DND-41 (cell line): Measurements from ENCODE around the gene SLC7A6OS.

ENCODE experiments used
- ATAC-seq: fragments of 200-7000 bp; cut with Tn5 transposase; 3 replicates; pipeline ENCODE4 v1.9.1; 2021; ENCODE audit warnings: low read depth; ENCODE audit not compliant: insufficient read depth
- DNase-seq: peaks from one replicate; pipeline ENCODE4 v3.0.0-alpha.2; 2020
- H2AFZ ChIP-seq: 2 replicates; pipeline ENCODE4 v1.6.0; 2012; ENCODE audit warnings: low read depth, low read length
- H3K27ac ChIP-seq: 2 replicates; pipeline ENCODE4 v1.5.1; 2012; ENCODE audit warnings: low read length, inconsistent platforms
- H3K27me3 ChIP-seq: fragments of 200-600 bp; sonication (generic); 2 replicates; pipeline ENCODE4 v1.6.0; 2012; ENCODE audit warnings: low read length, mild to moderate bottlenecking, inconsistent platforms; ENCODE audit not compliant: insufficient read depth, poor library complexity
- H3K36me3 ChIP-seq: 2 replicates; pipeline ENCODE4 v1.5.1; 2012; ENCODE audit warnings: low read length, inconsistent platforms; ENCODE audit not compliant: insufficient read depth
- H3K4me1 ChIP-seq: 2 replicates; pipeline ENCODE4 v1.5.1; 2012; ENCODE audit warnings: mild to moderate bottlenecking, low read length; ENCODE audit not compliant: insufficient read depth
- H3K4me2 ChIP-seq: 2 replicates; pipeline ENCODE4 v1.6.0; 2012; ENCODE audit warnings: mild to moderate bottlenecking, moderate library complexity, low read length, inconsistent platforms; ENCODE audit not compliant: insufficient read depth
- H3K4me3 ChIP-seq, 2 experiments: fragments of 200-600 bp in 1 of 2; shearing (Covaris generic) in 1 of 2; 2 replicates each; pipeline ENCODE4 v1.5.1; 2012 to 2016; ENCODE audit warnings: inconsistent platforms in 2 of 2, low read length in 2 of 2, mild to moderate bottlenecking in 2 of 2, low read depth in 1 of 2, moderate library complexity in 1 of 2
- H3K79me2 ChIP-seq: 2 replicates; pipeline ENCODE4 v1.6.0; 2012; ENCODE audit warnings: low read length, inconsistent platforms; ENCODE audit not compliant: insufficient read depth
- H3K9ac ChIP-seq: 2 replicates; pipeline ENCODE4 v1.6.0; 2012; ENCODE audit warnings: low read depth, mild to moderate bottlenecking, inconsistent platforms, low read length, moderate library complexity
- H3K9me3 ChIP-seq: 2 replicates; pipeline ENCODE4 v1.5.1; 2012; ENCODE audit warnings: low read length, moderate library complexity, mild to moderate bottlenecking, inconsistent platforms; ENCODE audit not compliant: insufficient read depth, severe bottlenecking
- H4K20me1 ChIP-seq: 2 replicates; pipeline ENCODE4 v1.6.0; 2012; ENCODE audit warnings: low read length; ENCODE audit not compliant: insufficient read depth
- CTCF ChIP-seq: IDR thresholded peaks from 2 replicates; pipeline ENCODE4 v1.5.1; 2012; ENCODE audit warnings: borderline replicate concordance, low read length, moderate library complexity, mild to moderate bottlenecking; ENCODE audit not compliant: poor library complexity, severe bottlenecking; ENCODE audit errors: extremely low read depth
- EZH2 ChIP-seq: IDR thresholded peaks from 3 replicates; pipeline ENCODE4 v1.6.1; 2012; ENCODE audit warnings: borderline replicate concordance, low read depth, mild to moderate bottlenecking, moderate library complexity, low read length, inconsistent platforms; ENCODE audit not compliant: severe bottlenecking

The SLC7A6OS gene

GRCh38 chr16:68349838-68350410, 39.2 kb upstream of the SLC7A6OS start:
- Histone ChIP-seq H4K20me1 (0 out of 2 replicates have a peak, but pooled peaks cover 3% of the 10 kb centered on the region), H3K4me3 (no peak overlapping the region), H3K79me2 (peaks cover 83% of the 10 kb centered on the region), H3K9ac (no peak overlapping the region), H2AFZ (no peak overlapping the region), H3K36me3 (peaks cover 93% of the 10 kb centered on the region), H3K9me3 (no peaks in the 10 kb centered on the region), H3K4me2 (no peak overlapping the region), H3K27ac (no peak overlapping the region), H3K27me3 (no peaks in the 10 kb centered on the region), H3K4me1 (peaks cover 82% of the 10 kb centered on the region)
- ATAC-seq (no peak), DNase-seq (no peak)
- TF ChIP-seq CTCF (no peak), EZH2 (no peak)

- ATAC-seq (no peak), DNase-seq (no peak)
- H3K9ac ChIP-seq, result 0 out of 2 replicates have a peak overlapping the region, but pooled peaks have one; percentile 3
- H3K4me1 ChIP-seq, result peaks cover 82% of the 10 kb centered on the region
- H3K27me3 ChIP-seq, result no peaks in the 10 kb centered on the region
- H4K20me1 ChIP-seq, result 0 out of 2 replicates have a peak, but pooled peaks cover 3% of the 10 kb centered on the region
- peaks cover 76% of the 10 kb centered on the region for H3K79me2 ChIP-seq
- TF ChIP-seq CTCF (no peak), EZH2 (no peak)
- H3K27ac ChIP-seq, result peak overlapping the region; percentile 89
- no peak overlapping the region for H3K4me3 ChIP-seq
- peaks cover 84% of the 10 kb centered on the region for H3K36me3 ChIP-seq
- H3K9me3 ChIP-seq, result no peaks in the 10 kb centered on the region
- no peak overlapping the region for H2AFZ ChIP-seq
- peak overlapping the region; percentile 60 for H3K4me2 ChIP-seq
Measured at GRCh38 chr16:68348639-68349445, 38.1 kb upstream of the SLC7A6OS start.

- Histone ChIP-seq H4K20me1 (0 out of 2 replicates have a peak, but pooled peaks cover 3% of the 10 kb centered on the region), H2AFZ (no peak overlapping the region), H3K27me3 (no peaks in the 10 kb centered on the region), H3K79me2 (peaks cover 76% of the 10 kb centered on the region), H3K4me2 (peak overlapping the region; percentile 60), H3K27ac (peak overlapping the region; percentile 89), H3K9me3 (no peaks in the 10 kb centered on the region), H3K4me3 (peak overlapping the region in 1 of 2 experiments; percentile 46; a peak in 2 of 4 replicates), H3K4me1 (peaks cover 88% of the 10 kb centered on the region), H3K9ac (peak overlapping the region; percentile 55), H3K36me3 (peaks cover 83% of the 10 kb centered on the region)
- TF ChIP-seq EZH2 (no peak), CTCF (no peak)
- DNase-seq, result peak; percentile 79
- peak; percentile 44 for ATAC-seq
Measured at GRCh38 chr16:68347605-68348004, 36.9 kb upstream of the SLC7A6OS start.
